NK-92 (cell line): ENCODE data around the gene BPI.
"Not testable (repeated sequence)": the region's sequence is repeated elsewhere in the genome, so short reads cannot be mapped to it uniquely, and the experiment has no call there.

Experiments
- DNase-seq: peaks from one replicate; lab custom pipeline; 2025; ENCODE audit not compliant: unreplicated experiment; lab: John Stamatoyannopoulos, UW

Gene BPI

GRCh38 chr20:38277691-38278090 lies 26.3 kb upstream of the BPI start:
- no peak for DNase-seq

DNA sequence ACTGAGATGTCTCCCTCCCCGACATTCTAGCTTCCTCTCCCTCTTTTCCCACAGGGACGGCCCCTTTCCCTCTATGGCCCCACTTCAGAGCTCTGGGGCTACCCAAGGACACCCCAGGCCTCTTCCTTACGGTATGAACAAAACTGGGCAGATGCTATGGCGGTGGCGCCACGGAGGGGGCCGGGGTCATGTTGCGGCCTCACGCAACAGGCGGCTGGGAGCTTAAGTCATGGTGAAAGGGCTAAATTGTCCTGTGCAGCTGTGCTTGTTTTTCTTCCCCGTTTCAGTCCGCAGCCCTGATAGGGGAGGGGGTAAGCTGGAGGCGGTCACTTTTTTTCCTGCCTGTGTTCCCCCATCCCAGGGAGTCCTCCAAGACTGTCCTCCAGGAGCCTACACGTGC lies 25.8 kb upstream of the BPI start:
- DNase-seq, result no peak

- no peak for DNase-seq
Measured at GRCh38 chr20:38278763-38279162, 25.2 kb upstream of the BPI start.

GRCh38 chr20:38281176-38281915 lies 22.6 kb upstream of the BPI start:
- not testable (repeated sequence) for DNase-seq

DNA sequence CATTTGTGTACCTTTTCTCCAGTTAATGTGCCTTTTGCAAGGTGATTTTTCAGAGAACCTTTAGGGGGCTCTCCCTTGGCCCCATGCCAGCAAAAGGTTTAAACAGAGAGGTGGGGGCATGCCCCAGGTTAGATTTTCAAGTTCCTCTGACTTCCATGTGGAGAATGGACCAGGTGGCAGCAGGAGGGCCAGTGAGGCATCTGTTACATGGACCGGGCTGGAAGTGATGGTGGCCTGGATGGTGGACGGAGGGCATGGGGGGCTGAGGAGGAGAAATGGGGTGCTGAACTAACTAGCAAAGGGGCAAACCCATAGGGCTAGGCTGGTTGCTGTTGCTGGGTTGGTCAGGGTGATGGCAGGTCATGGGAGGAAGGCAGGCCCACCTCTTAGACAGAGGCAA lies 20.7 kb upstream of the BPI start:
- DNase-seq, result no peak

- DNase-seq, result not testable (repeated sequence)
Measured at GRCh38 chr20:38284066-38284650, 19.8 kb upstream of the BPI start.

DNA sequence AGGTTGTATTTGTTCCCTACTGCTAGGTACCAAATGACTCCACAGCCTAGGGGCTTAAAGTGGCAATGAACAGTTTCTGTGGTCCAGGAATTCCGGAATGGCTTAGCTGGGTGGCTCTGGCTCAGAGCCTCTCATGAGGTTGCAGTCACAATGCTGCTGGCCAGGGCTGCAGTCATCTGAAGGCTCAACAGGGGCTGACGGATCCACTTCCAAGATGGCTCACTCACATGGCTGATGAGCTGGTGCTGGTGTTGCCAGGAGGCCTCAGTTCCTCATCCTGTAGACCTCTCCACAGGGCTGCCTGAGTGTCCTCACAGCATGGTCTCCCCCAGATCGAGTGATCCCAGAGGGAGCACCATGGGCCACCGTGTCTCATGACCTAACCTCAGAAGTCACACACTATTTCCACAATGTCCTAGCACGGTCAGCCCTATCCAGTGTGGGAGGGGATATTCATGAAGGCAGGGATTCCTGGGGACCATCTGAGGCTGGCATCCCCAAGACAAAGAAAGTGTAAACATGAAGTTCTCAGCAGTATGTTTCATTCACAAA lies 19.0 kb upstream of the BPI start:
- no peak for DNase-seq

DNA sequence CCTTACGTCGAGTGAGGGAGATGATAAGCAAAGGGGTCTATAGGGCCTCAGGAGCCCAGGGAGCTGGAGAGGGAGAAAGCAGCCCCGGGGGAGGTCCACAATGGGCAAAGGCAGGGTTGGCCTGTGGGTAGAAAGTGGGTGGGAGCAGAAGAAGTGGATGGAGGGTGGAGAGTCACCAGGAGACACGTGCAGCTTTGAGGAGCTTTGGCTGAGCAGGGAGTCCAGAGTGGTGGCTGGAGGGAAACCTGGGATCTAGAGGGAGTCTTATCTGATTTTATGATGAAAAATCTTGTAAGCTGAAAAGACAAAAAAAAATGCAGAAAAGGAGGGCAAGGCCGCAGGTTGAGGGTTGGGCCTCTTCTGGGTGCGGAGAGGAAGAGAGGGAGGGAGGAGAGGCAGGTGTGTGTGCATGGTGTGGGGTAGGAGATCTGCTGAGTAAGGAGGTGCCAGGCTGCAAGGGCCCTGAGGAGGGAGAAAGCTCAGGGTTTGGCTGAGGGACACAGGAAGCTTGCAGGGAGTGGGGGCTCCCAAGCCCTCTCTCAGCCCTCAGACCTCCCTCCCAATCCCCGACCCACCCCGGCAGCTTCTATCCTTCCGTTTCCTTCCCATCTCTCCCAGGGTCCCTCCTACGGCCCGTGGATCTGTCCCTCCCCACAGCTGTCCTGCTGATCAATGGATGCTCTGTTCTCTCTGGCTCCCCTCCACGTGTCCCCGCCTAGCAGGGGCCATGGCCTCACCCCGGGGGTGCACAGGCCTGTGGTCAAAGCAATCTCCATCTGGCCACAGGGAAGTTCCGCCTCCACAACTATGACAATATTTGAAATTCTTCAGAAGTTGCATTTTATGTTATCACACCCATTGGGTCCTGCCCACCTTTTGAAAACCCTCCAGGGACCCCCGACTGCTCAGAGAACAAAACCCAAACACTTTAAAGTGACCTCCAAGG lies 17.1 kb upstream of the BPI start:
- no peak for DNase-seq

DNA sequence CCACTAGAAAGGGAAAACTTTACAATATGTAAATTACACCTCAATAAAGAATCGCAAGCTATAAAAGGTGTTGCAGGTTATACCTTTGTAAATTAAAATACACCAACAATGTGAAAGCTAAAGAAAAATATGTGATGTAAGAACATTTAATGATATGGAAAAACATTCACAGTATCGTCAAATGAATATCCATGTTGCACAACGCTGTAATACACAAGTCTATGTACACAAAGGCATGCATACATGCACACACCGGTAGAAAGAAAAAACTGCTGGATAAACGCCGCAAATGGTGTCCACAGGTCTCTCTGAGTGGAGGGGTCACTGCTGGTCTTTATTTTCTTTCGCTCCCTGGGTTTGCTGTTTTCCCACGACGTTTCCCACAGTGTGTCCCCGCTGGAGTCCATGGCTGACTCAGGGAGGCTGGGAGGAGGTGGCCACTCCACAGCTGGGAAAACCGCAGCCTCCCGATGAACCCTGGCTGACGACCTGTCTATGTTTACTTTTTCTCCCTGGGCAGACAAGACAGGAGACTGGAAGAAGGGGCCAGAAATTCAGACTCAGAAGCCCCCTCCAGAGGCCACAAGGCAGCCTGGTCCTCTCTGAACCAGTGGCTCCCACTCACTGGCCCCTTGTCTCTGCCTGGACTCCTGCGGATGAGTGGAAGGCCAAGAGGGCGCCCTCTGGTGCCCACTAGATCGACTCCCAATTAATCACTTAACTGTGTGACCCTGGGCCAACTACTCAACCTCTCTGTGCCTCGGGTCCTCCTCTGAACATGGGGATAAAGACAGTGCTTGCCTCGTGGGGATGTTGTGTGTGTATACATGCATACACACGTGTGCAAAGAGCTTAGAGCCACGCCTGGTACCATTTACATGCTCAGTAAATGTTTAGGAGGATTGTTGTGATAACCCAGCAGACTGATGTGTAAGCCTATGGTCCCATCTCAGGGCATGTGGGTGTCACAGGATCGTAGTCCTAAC lies 12.8 kb upstream of the BPI start:
- DNase-seq, result no peak

GRCh38 chr20:38291966-38292365 lies 12.0 kb upstream of the BPI start:
- DNase-seq, result no peak

- DNase-seq, result no peak
Measured at GRCh38 chr20:38293491-38294065, 10.4 kb upstream of the BPI start.

GRCh38 chr20:38294076-38294591 lies 9.8 kb upstream of the BPI start:
- DNase-seq, result no peak

DNA sequence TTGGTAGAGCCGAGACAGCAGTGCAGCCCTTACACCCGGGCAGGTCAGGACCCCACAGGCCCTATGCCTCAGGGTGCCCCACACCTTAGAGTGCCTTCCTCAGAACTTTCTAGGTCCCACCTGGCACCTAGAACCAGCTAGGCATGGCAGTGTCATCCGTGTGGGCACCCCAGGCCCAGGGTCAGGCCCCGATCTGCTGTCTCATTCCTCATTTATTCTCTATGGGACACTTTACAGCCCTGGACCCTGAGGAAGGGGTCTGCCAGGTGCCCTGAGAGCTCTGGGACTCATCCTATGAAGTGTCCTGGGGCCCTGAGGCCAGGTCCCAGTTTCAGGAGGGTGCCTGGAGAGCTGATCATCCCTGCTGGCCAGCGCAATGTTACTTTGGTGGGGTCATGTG lies 8.1 kb upstream of the BPI start:
- no peak for DNase-seq

DNA sequence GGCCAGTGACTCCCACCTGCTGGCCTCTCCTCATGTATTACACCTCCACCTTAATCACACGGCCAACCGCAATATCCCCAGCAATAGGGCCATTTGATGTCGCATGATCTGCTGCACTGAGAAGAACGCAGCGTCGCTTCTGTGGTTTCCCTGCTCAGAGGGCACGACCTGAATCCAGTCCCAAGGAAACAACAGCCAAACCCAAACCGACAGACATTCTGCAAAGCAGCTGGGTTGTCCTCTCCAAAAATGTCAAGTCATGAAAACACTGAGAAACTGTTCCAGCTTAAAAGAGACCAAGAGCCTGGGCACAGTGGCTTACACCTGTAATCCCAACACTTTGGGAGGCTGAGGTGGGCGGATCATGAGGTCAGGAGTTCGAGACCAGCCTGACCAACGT lies 7.5 kb upstream of the BPI start:
- DNase-seq, result no peak

GRCh38 chr20:38297916-38298674 lies 5.9 kb upstream of the BPI start:
- DNase-seq, result no peak

DNA sequence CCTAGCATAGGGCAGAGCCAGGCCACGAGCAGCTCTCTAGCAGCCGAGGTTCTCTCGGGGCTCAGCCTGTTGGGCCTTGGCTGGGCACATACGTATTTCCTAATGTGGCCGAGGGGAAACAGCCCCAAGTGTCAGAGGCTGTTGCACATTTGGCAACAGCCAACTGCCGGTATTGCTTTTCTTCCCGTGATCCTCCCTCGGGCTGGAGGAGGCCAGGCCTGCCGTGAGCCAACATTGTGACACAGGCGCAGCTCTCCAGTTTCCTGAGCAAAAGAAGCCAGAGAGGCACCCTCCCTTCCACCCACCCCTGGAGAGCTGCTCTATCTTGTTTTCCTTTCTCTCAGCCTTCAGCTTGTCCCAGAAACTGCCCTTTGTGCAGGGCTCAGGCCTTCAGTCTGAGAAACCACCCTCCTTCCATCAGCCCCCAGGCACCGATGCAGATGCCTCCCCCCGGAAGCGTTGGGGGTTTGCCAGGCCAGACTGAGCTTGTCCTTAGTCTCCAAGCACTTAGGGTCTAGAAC lies 5.1 kb upstream of the BPI start:
- DNase-seq, result no peak

GRCh38 chr20:38299963-38300362 lies 4.0 kb upstream of the BPI start:
- DNase-seq, result no peak

GRCh38 chr20:38300438-38300837 lies 3.5 kb upstream of the BPI start:
- no peak for DNase-seq

- no peak for DNase-seq
Measured at GRCh38 chr20:38301309-38301708, 2.6 kb upstream of the BPI start.
